Measurements from ENCODE around the gene SLFN14.
"Not testable (repeated sequence)": the region's sequence is repeated elsewhere in the genome, so short reads cannot be mapped to it uniquely, and the experiment has no call there.

The SLFN14 gene

DNA sequence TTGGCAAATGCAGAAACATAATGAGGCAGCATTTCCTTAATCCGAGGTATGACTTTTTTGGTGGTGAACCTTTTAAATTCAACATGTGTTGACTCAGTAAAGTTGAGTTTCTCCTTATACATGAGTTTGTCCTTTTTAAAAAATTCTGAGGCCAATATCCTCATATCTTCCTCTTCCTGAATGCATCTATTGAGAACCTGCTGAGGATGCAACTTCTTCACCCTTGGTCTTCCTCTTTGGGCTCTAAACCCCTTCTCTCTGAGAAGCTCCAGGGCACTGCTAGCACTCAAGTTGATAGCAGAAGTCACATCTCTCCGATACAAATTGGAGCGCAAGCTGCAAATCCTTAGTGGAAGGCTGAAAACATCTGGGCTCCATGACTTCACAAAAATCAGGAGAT lies 3.3 kb downstream of the SLFN14 start:
- DNase-seq = no peak

GRCh38 chr17:35555691-35556090 lies 4.9 kb downstream of the SLFN14 start:
- no peak for DNase-seq

GRCh38 chr17:35554668-35555067 lies 6.0 kb downstream of the SLFN14 start:
- DNase-seq = no peak

DNA sequence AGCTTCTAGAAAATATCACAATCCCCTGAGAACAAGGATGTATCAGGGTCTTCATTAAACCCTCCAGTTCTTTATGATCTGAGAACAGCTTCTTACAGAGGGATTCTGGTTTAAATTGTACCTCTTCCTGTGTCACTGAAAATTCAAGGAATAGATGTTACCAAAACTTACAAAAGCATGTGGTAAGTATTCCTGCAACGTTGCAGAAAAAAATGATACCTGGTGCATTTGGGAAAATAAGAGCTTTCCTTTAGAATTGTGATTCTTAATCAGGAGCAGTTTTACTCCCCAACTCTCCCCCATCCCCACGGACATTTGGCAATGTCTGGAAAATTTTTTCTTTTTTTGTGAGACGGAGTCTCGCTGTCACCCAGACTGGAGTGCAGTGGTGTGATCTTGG lies 7.3 kb downstream of the SLFN14 start:
- no peak for DNase-seq

DNA sequence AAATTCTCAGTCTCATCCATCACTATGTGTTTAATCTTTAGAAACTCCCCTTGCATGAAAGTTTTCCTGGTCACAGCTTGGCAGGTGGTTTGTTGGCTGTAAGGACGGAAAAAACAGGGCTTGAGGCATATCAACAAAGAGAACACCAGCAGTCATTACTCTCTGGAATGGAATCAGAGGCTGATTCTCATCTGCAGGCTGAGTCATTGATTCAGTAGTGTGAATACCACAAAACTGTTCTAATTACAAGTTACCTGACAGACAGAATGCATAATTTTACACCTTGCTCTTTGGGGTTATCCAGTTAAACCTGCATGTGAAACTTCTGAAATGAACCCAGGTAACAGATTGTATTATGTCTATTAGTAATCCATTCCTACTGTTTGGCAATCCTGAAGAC lies 11.6 kb downstream of the SLFN14 start:
- DNase-seq = no peak

DNA sequence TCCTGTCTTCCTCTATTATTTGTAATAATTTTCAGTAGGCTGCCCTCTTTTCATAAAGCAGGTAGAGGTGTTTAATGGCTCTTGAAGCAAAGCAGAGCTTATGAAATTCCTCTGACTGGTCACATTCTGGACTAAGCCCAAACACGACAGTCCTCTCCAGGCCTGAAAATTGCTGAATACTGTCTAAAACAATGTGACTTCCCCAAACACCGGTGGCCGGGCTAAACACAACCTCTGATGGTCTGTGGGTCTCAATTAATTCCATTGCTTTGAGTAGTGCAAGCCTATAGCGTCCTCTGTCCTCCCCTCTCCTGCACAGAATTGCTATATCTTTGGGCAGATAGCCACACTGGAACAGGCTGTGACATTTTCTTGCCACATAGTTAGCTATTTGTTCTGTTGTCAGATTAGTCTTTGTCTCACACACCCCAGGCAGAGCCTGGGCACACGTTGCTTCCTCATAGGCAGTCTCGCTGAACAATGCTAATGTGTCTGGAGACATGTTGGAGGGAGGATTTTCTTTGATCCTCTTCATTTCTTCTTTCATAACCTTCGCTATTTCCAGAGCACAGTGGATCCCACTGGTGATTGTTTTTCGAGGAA lies 12.3 kb downstream of the SLFN14 start:
- DNase-seq = peak; percentile 19

DNA sequence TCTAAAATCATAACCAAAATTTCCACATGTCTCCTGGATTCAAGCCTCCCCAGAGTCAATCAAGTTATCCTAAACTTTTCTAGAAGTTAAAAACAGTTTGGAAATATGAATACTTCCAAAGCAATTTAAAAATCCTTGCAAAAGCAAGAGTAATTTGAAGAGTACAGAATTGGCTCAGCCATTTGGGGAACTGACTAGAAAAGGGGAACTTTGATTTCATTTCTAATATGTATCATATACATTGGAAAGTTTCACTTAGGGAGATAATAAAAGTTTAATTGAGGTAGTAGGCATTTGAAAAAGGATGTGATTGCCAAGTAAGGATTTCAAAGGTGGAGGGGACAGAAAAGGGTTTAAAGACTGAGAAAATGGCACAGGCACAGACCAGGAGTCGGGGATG lies 14.1 kb downstream of the SLFN14 start:
- DNase-seq = peak; percentile 30

DNA sequence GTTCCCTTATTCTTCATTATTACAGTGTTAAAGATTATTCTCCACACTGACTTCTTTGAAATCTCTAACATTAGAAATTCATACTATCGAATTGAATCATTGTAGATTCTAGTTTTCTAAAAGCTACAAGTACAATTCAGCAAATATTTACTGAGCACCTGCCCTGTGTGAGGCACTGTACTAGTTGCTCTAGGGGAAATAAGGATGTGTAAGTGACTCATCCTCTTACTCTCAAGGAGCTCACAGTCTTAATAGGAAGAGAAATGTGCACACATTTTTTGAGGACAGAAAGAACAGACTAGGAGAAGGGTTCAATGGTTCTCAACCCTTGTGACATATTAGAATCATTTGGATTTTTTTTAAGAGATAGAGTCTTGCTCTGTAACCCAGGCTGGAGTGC lies 15.5 kb downstream of the SLFN14 start:
- no peak for DNase-seq

DNA sequence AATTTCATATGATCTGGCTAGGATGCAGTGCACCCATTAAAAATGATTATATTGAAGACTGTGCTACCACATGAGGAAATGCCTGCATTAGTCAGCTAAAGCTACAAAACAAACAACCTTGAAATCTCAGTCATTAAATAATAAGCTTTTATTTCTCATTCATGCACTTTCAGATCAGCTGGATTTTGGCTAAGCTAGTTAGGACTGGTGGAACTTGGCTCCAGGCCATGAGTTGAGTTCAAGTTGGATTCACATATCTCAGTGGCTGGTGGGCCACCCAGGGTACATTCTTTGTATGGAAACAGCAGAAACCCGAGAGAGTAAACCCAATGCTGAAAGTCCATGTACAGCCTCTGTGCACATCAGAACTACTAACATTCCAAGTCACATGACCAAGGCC lies 16.8 kb downstream of the SLFN14 start:
- no peak for DNase-seq

DNA sequence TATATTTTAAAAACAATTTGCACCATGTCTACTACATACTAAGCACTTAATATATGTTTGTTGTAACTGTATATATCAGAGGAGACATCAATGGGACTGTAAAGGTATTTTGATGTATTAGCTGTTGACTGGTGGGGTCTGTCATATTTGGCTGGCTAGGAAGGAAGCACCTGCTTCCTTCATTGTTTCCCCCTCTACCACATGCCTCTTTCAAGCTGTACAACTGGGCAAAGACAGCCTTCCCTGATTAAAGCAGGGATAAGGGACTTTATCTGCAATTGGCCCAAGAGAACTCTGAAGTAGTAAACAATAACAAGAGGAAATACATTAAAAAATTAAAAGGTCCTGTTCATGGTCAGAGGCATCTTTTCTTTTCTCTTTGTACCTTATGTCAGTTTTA lies 17.6 kb downstream of the SLFN14 start:
- DNase-seq = no peak

- DNase-seq = no peak
These were observed 19.2 kb downstream of the SLFN14 start for GRCh38 chr17:35541434-35541833.

GRCh38 chr17:35540589-35541404 lies 19.8 kb downstream of the SLFN14 start:
- peak; percentile 70 for DNase-seq

DNA sequence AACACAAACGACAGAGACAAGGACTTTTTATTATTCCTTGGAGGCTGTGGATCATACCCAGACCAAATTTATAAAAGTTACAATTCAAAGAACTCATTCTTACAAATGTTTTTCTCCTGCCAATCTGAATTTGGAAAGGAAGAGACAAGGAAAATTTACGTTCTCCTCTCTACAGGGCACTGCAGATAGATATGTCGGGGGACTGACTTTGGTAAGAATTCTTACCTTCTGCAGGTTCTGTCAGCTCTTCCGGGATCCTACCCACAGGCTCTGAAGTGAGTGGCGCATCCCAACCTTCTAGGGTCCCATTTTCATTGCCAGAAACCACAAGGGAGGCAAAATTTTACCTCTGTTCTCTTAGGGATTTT lies 21.0 kb downstream of the SLFN14 start:
- no peak for DNase-seq

- DNase-seq = peak; percentile 86
These were observed 22.9 kb downstream of the SLFN14 start, which contains the start of gene SLFN12L for GRCh38 chr17:35537601-35538141. TSS of gene SLFN12L (minus strand) at chr17:35537678. CDS start at chr17:35522364, 15,314 bp downstream.

- peak; percentile 88 for DNase-seq
These were observed 23.9 kb downstream of the SLFN14 start for GRCh38 chr17:35536664-35537171.

DNA sequence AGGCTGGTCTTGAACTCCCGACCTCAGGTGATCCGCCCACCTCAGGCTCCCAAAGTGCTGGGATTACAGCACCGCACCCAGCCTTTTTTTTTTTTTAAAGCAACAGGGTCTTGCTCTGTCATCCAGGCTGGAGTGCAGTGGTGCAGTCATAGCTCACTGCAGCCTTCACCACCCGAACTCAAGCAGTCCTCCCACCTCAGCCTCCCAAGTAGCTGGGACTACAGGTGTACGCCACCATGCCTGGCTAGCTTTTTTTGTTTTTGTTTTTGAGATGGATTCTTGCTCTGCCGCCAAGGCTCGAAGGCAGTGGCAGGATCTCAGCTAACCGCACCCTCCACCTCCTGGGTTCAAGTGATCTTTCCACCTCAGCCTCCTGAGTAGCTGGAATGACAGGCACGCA lies 25.2 kb downstream of the SLFN14 start:
- DNase-seq = not testable (repeated sequence)

- no peak for DNase-seq
These were observed 26.0 kb downstream of the SLFN14 start for GRCh38 chr17:35534576-35535093.

DNA sequence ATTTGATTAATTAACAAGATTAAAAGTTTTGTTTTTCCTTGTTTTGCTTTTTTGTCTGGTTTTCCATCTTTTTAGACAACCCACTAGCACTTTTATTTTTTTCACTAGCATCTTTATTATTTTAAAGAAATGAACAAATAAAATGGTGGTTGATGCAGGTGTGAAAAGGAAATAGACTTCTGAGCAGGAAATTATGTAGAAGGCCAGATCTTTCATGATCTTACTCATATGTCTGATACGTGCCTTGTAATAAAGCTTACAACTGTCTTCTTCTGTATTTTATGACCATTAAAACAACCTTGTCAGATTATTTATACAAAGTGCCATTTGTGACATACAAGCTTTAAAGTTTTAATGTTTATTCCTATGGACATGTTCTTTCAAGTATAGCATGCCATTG lies 29.5 kb downstream of the SLFN14 start:
- no peak for DNase-seq

- DNase-seq = no peak
These were observed 30.8 kb downstream of the SLFN14 start for GRCh38 chr17:35529866-35530265.

- not testable (repeated sequence) for DNase-seq
These were observed 31.3 kb downstream of the SLFN14 start for GRCh38 chr17:35529326-35529725.

GRCh38 chr17:35523296-35523695 lies 37.3 kb downstream of the SLFN14 start:
- peak; percentile 31 for DNase-seq

DNA sequence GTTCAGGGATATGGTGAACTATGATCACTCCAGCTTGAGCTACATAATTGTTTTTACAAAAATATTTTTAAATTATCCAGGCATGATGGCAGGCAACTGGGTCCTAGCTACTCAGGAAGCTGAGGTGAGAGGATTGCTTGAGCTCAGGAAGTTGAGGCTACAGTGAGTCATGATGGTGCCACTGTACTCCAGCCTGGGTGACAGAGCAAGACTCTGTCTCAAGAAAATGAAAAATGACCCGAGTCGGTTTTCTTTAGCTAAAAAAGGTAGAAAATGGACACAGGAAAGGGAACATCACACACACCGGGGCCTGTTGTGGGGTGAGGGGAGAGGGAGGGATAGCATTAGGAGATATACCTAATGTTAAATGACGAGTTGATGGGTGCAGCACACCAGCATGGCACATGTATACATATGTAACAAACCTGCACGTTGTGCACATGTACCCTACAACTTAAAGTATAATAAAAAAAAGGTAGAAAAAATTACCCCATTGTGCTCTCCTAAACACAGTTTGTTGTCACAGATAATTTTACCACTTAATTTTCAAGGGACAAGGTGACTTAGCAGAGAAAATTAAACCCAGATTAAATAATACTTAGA lies 38.9 kb downstream of the SLFN14 start:
- peak; percentile 79 for DNase-seq

DNA sequence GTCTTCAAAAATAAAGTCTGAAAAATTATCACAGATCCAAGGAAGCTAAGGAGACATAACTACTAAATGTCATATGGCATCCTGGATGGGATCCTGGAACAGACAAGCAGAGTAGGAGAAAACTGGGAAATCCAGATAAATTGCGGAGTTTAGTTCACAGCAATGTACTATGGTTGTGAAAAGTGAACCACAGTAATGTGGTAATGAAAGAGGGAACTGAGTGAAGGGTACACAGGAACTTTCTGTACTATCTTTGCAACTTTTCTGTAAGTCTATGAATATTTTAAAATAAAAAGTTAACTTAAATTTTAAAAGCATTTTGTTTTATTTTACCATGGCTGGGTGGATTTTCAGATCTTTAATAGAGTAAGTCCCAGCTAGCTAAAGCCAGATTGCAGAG lies 39.5 kb downstream of the SLFN14 start:
- DNase-seq = peak; percentile 43

Data from MV-4-11 (cell line).